Muscle of leg (tissue), 11 donors: ENCODE data around the gene TMEM170B. TPM values are rescaled to one million over a fixed set of nuclear protein-coding genes. Genes with fewer than 3 reads are reported as not detected.

Experiments
- DNase-seq: peaks from one replicate; pipeline ENCODE4 v3.0.0; 2013
- H3K27ac ChIP-seq: one replicate; pipeline ENCODE4 v1.5.1; 2013; ENCODE audit warnings: mild to moderate bottlenecking, low read length, control low read depth
- H3K27me3 ChIP-seq: one replicate; pipeline ENCODE4 v1.6.1; 2013; ENCODE audit warnings: low read length; ENCODE audit not compliant: control insufficient read depth, insufficient read depth
- H3K36me3 ChIP-seq: one replicate; pipeline ENCODE4 v1.6.1; 2013; ENCODE audit warnings: low read length; ENCODE audit not compliant: control insufficient read depth, insufficient read depth
- H3K4me1 ChIP-seq: one replicate; pipeline ENCODE4 v1.6.1; 2013; ENCODE audit warnings: low read length; ENCODE audit not compliant: control insufficient read depth, insufficient read depth
- H3K4me3 ChIP-seq: one replicate; pipeline ENCODE4 v1.5.1; 2013; ENCODE audit warnings: low read length, control low read depth
- H3K9me3 ChIP-seq: replicated peaks from 2 replicates; pipeline ENCODE4 v1.6.1; 2013; ENCODE audit warnings: low read depth, low read length; ENCODE audit not compliant: control insufficient read depth
- WGBS: methylation state at CpG from one replicate; pipeline ENCODE4 v1.1.5; 2013; ENCODE audit warnings: missing lambda C conversion rate; ENCODE audit not compliant: insufficient coverage; 5-methylcytosine and 5-hydroxymethylcytosine counted together
- polyA plus RNA-seq, 8 donors: library from polyadenylated mRNA; unstranded; fragments of 120-200 nt; gene quantifications; one replicate each; pipeline versions ENCODE4 v1.2.1 to v1.2.3, GENCODE V29; 2013; ENCODE audit warnings: inconsistent platforms in 1 of 8, low replicate concordance in 1 of 8; ENCODE audit not compliant: insufficient read length in 8 of 8, insufficient read depth in 1 of 8
- total RNA-seq: library from RNA; stranded (reverse); fragments of 120-200 nt; gene quantifications from one replicate; pipeline ENCODE4 v1.2.4, GENCODE V29; 2013

The TMEM170B gene
- total and polyA plus RNA-seq, 9 donors, result 3.7 to 6.1 (median 4.7) TPM

DNA sequence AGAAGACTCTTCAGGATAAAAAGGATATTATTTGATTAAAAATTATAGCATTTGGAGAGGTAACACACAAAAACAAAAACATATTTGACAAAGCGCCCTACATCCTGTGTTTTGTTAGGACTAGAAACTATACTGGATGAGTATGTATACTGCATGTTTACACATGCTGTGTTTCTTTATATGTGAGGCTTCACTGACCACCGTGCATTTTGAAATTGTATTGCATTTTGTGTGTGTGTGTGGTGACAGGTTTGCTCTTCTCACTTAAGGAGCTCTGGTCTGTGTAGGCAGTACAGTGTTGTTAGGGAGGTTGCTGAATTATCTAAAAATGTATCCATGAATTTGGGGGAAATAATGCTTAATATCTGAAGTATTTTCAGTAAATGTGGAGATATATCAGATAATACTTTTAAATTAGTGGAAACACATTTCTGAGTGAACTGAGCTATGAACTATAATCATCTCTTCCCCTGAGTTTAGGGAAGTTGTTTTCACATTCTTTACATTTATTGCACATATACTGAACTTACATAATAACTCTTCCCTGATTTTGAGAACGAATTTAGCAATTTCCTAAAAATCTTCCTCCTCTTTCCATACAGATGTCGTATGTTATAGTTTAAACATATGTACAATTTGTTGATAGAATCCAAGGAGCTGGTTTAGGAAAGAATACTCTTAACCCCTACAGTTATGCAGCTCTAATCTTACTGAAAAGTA lies 43.3 kb downstream of the TMEM170B start:
- Histone ChIP-seq H3K9me3 (no peaks in the 10 kb centered on the region), H3K27me3 (no peaks in the 10 kb centered on the region), H3K36me3 (no peaks in the 10 kb centered on the region), H3K27ac (no peak overlapping the region), H3K4me3 (no peak overlapping the region), H3K4me1 (no peaks in the 10 kb centered on the region)
- DNase-seq, result no peak
- no CpG with 5 or more reads among the region's 4 CpGs for whole genome bisulfite sequencing

DNA sequence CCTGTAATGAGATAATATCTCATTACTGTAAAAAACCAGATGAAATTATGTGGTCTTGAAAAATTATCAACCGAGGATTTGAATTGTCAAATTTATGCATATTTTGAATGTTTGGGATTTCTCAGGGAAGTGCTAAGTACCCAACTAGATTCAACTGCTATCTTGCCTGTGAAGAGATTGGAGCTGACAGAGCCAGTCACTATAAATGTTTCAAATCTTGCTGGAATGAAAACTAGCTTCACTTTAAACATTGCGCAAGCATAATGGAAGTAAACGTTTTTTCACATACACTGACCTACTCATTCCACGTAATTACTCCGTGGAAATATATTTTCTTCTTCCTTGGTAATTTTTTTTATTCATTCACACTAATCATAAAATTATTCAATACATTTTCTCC lies 46.7 kb downstream of the TMEM170B start:
- WGBS, result 83% methylated on average over 2 of the region's 5 CpGs
- Histone ChIP-seq H3K4me3 (no peak overlapping the region), H3K36me3 (no peaks in the 10 kb centered on the region), H3K27ac (no peak overlapping the region), H3K9me3 (no peaks in the 10 kb centered on the region), H3K4me1 (peaks cover 3% of the 10 kb centered on the region), H3K27me3 (no peaks in the 10 kb centered on the region)
- no peak for DNase-seq

- peaks cover 3% of the 10 kb centered on the region for H3K4me1 ChIP-seq
- no CpG with 5 or more reads among the region's 1 CpG for WGBS
- no peaks in the 10 kb centered on the region for H3K9me3 ChIP-seq
- no peaks in the 10 kb centered on the region for H3K36me3 ChIP-seq
- H3K27me3 ChIP-seq, result no peaks in the 10 kb centered on the region
- H3K4me3 ChIP-seq, result no peak overlapping the region
- no peak overlapping the region for H3K27ac ChIP-seq
- DNase-seq, result peak; percentile 64
Observed at GRCh38 chr6:11585426-11586016, 48.0 kb downstream of the TMEM170B start.

- Histone ChIP-seq H3K27ac (no peak overlapping the region), H3K27me3 (no peaks in the 10 kb centered on the region), H3K36me3 (no peaks in the 10 kb centered on the region), H3K9me3 (no peaks in the 10 kb centered on the region), H3K4me3 (no peak overlapping the region), H3K4me1 (peaks cover 3% of the 10 kb centered on the region)
- 100% methylated on average over 1 of the region's 4 CpGs for WGBS
- DNase-seq, result no peak
Observed at GRCh38 chr6:11586117-11586516, 48.6 kb downstream of the TMEM170B start.

- no peaks in the 10 kb centered on the region for H3K36me3 ChIP-seq
- H3K4me1 ChIP-seq, result peaks cover 3% of the 10 kb centered on the region
- no peak overlapping the region for H3K4me3 ChIP-seq
- no peak for DNase-seq
- H3K27ac ChIP-seq, result no peak overlapping the region
- WGBS, result 43% methylated on average over 6 of the region's 7 CpGs
- no peaks in the 10 kb centered on the region for H3K9me3 ChIP-seq
- no peaks in the 10 kb centered on the region for H3K27me3 ChIP-seq
Observed at GRCh38 chr6:11586536-11586935, 49.0 kb downstream of the TMEM170B start.

- WGBS, result no CpG with 5 or more reads among the region's 3 CpGs
- DNase-seq, result no peak
Observed at GRCh38 chr6:11589261-11589660, 51.7 kb downstream of the TMEM170B start.

GRCh38 chr6:11592294-11592906 lies 54.9 kb downstream of the TMEM170B start:
- no peaks in the 10 kb centered on the region for H3K36me3 ChIP-seq
- peaks cover 7% of the 10 kb centered on the region for H3K4me1 ChIP-seq
- H3K27me3 ChIP-seq, result no peaks in the 10 kb centered on the region
- H3K9me3 ChIP-seq, result no peaks in the 10 kb centered on the region
- H3K27ac ChIP-seq, result peak overlapping the region; percentile 3
- H3K4me3 ChIP-seq, result no peak overlapping the region
- WGBS, result 63% methylated on average over 7 of the region's 8 CpGs
- DNase-seq, result peak; percentile 60

More at GRCh38 chr6:11589261-11589660, 51.7 kb downstream of the TMEM170B start:
- H3K9me3 ChIP-seq, result no peaks in the 10 kb centered on the region
- peaks cover 10% of the 10 kb centered on the region for H3K4me1 ChIP-seq
- H3K36me3 ChIP-seq, result no peaks in the 10 kb centered on the region
- H3K4me3 ChIP-seq, result no peak overlapping the region
- H3K27ac ChIP-seq, result no peak overlapping the region
- H3K27me3 ChIP-seq, result no peaks in the 10 kb centered on the region

DNA sequence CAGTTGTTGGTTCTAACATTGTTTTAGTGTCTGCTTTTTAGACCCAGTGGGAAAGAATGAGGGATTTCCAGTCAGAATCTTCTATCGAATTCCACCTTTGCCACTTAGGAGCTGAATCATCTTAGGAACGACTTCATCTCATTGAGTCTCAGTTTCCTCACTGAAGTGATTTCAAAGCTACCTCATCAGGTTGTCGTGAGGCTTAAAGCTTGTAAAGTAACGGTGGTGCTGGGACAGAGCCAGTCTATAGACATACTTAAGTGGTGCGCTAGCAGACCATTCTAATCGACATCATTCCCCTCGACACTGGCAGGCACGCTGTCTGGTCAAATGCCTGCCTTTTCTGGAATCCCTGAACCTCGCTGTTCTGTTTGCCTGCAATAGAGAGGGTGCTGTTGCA lies 55.5 kb downstream of the TMEM170B start:
- Histone ChIP-seq H3K27ac (no peak overlapping the region), H3K4me3 (no peak overlapping the region), H3K27me3 (no peaks in the 10 kb centered on the region), H3K4me1 (peaks cover 7% of the 10 kb centered on the region), H3K9me3 (no peaks in the 10 kb centered on the region), H3K36me3 (no peaks in the 10 kb centered on the region)
- WGBS, result 68% methylated on average over 5 of the region's 9 CpGs
- no peak for DNase-seq

- Histone ChIP-seq H3K27ac (no peak overlapping the region), H3K9me3 (no peaks in the 10 kb centered on the region), H3K27me3 (no peaks in the 10 kb centered on the region), H3K36me3 (no peaks in the 10 kb centered on the region), H3K4me1 (peaks cover 7% of the 10 kb centered on the region), H3K4me3 (no peak overlapping the region)
- DNase-seq, result no peak
- WGBS, result 57% methylated on average over 1 of the region's 4 CpGs
Observed at GRCh38 chr6:11595903-11596302, 58.4 kb downstream of the TMEM170B start.

DNA sequence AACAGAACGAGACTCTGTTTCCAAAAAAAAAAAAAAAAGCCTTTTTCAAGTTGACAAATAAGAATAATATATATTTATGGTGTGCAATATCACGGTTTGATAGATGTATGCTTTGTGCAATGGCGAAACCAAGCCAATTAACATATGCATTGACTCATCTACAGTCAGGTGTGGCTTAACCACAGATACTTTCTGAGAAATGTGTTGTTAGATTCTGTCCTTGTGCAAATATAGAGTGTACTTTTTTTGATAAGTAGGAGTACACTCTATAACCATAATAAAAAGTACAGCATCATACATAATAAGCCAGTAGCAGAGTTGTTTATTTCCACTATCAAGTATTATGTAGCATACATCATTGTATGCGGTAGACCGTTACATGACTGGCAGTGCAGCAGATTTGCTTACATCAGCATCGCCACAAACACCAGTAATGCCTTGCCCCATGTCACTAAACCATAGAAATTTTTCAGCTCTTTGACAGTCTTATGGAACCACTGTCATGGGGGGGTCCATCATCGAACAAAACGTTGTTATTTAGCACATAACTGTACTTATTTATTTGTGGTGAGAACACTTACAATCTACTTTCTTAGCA lies 59.2 kb downstream of the TMEM170B start:
- H3K27me3 ChIP-seq, result no peaks in the 10 kb centered on the region
- no peaks in the 10 kb centered on the region for H3K9me3 ChIP-seq
- no peak for DNase-seq
- no peak overlapping the region for H3K27ac ChIP-seq
- 100% methylated on average over 3 of the region's 8 CpGs for WGBS
- H3K4me3 ChIP-seq, result no peak overlapping the region
- H3K36me3 ChIP-seq, result no peaks in the 10 kb centered on the region
- H3K4me1 ChIP-seq, result peaks cover 7% of the 10 kb centered on the region
